GM12878 (cell line): ENCODE measurements around the gene TRH. TPM values are rescaled to one million over a fixed set of nuclear protein-coding genes. Genes with fewer than 3 reads are reported as not detected.

Experiments used
- ASH2L ChIP-seq: fragments of 300-600, 200-600 bp; sonication (generic); IDR thresholded peaks from 2 replicates; pipeline ENCODE4 v1.6.1; 2017; ENCODE audit warnings: low read depth, mild to moderate bottlenecking, borderline replicate concordance
- BMI1 ChIP-seq: fragments of 450-650 bp; IDR thresholded peaks from 2 replicates; pipeline ENCODE4 v1.6.1; 2016; ENCODE audit warnings: mild to moderate bottlenecking, moderate library complexity, borderline replicate concordance
- IKZF2 ChIP-seq, 2 experiments: fragments of 450-650 bp; IDR thresholded peaks; 2 replicates each; pipeline ENCODE4 v1.6.1; 2017; ENCODE audit warnings: mild to moderate bottlenecking in 2 of 2, moderate library complexity in 2 of 2
- RAD51 ChIP-seq: fragments of 450-650 bp; IDR thresholded peaks from 2 replicates; pipeline ENCODE4 v1.6.1; 2016; ENCODE audit warnings: moderate library complexity, mild to moderate bottlenecking, inconsistent platforms
- SREBF1 ChIP-seq: IDR thresholded peaks from 2 replicates; pipeline ENCODE4 v1.6.1; 2012; ENCODE audit warnings: mild to moderate bottlenecking, low read length
- SREBF2 ChIP-seq: IDR thresholded peaks from 2 replicates; pipeline ENCODE4 v1.6.1; 2012; ENCODE audit warnings: mild to moderate bottlenecking, low read length
- TCF3 ChIP-seq: IDR thresholded peaks from 2 replicates; pipeline ENCODE4 v1.6.1; 2012; ENCODE audit warnings: low read depth, mild to moderate bottlenecking, low read length, borderline replicate concordance; ENCODE audit not compliant: insufficient read depth
- polyA plus RNA-seq, 11 experiments: library from polyadenylated mRNA; depleted of rRNA in 4 of 11; unstranded in 6 of 11; stranded (reverse) in 5 of 11; fragments of >200 nt; fragmentation: Nextera tagmentation in 4 of 11; fragmentation: Illumina TruSeq in 1 of 11; extraction: Ambion mirVana in 4 of 11; extraction: Trizol in 1 of 11; gene quantifications; 1 replicate in 1 of 11; 2 replicates in 10 of 11; pipeline versions ENCODE4 v1.2.1 to v1.2.3, GENCODE V29; 2011 to 2016; ENCODE audit warnings: inconsistent platforms in 2 of 11, missing spikeins in 2 of 11, low read depth in 1 of 11
- total RNA-seq, 4 experiments: library from RNA; depleted of rRNA in 3 of 4; stranded (reverse); fragments of >200 nt in 3 of 4; fragmentation: Illumina TruSeq in 1 of 4; extraction: Trizol in 1 of 4; gene quantifications; 2 replicates each; pipeline versions ENCODE4 v1.2.1 to v1.2.3, GENCODE V29; 2013 to 2021
- TF ChIP-seq, protein P1 (sequence below): IDR thresholded peaks from 2 replicates; pipeline ENCODE4 v1.6.1; 2011; ENCODE audit warnings: mild to moderate bottlenecking, low read depth, low read length, moderate library complexity; ENCODE audit not compliant: insufficient replicate concordance
- TF ChIP-seq, protein P2 (sequence below): IDR thresholded peaks from 2 replicates; pipeline ENCODE4 v1.6.1; 2012; ENCODE audit warnings: mild to moderate bottlenecking, low read depth, low read length
- TF ChIP-seq, protein P3 (sequence below): fragments of 450-650 bp; IDR thresholded peaks from 2 replicates; pipeline ENCODE4 v1.6.1; 2017; ENCODE audit warnings: mild to moderate bottlenecking, low read depth, inconsistent platforms; ENCODE audit not compliant: poor library complexity, severe bottlenecking

TRH gene
- total and polyA plus RNA-seq, 10 of the 15 experiments (the other 5 are each of a cell fraction or from before 2014, with no cell fraction given): not detected

DNA sequence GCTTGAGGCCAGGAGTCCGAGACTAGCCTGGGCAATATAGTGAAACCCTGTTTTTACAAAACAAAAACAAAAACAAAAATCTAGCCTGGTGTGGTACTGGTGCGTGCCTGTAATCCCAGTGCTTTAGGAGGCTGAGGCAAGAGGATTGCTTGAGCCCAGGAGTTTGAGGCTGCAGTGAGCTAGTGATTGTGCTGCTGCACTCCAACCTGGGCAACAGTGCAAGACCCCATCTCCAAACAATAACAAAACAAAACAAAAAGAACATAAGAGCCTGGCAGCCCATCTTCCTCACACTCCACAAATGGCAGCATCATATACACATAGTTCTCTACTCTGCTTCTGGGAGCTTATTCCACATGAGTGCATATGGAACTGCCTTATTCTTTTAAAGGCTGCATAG, 2.2 kb upstream of the TRH start (continued):
- TF ChIP-seq, protein P1, sequence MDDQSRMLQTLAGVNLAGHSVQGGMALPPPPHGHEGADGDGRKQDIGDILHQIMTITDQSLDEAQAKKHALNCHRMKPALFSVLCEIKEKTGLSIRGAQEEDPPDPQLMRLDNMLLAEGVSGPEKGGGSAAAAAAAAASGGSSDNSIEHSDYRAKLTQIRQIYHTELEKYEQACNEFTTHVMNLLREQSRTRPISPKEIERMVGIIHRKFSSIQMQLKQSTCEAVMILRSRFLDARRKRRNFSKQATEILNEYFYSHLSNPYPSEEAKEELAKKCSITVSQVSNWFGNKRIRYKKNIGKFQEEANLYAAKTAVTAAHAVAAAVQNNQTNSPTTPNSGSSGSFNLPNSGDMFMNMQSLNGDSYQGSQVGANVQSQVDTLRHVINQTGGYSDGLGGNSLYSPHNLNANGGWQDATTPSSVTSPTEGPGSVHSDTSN: no peak
- no peak for TF ChIP-seq TCF3
- TF ChIP-seq RAD51: no peak
- no peak for TF ChIP-seq SREBF2
- TF ChIP-seq, protein P2, sequence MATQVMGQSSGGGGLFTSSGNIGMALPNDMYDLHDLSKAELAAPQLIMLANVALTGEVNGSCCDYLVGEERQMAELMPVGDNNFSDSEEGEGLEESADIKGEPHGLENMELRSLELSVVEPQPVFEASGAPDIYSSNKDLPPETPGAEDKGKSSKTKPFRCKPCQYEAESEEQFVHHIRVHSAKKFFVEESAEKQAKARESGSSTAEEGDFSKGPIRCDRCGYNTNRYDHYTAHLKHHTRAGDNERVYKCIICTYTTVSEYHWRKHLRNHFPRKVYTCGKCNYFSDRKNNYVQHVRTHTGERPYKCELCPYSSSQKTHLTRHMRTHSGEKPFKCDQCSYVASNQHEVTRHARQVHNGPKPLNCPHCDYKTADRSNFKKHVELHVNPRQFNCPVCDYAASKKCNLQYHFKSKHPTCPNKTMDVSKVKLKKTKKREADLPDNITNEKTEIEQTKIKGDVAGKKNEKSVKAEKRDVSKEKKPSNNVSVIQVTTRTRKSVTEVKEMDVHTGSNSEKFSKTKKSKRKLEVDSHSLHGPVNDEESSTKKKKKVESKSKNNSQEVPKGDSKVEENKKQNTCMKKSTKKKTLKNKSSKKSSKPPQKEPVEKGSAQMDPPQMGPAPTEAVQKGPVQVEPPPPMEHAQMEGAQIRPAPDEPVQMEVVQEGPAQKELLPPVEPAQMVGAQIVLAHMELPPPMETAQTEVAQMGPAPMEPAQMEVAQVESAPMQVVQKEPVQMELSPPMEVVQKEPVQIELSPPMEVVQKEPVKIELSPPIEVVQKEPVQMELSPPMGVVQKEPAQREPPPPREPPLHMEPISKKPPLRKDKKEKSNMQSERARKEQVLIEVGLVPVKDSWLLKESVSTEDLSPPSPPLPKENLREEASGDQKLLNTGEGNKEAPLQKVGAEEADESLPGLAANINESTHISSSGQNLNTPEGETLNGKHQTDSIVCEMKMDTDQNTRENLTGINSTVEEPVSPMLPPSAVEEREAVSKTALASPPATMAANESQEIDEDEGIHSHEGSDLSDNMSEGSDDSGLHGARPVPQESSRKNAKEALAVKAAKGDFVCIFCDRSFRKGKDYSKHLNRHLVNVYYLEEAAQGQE: no peak
- no peak for TF ChIP-seq ASH2L
- no peak for TF ChIP-seq IKZF2 (IDR thresholded peaks at IDR 0.05)
- TF ChIP-seq, protein P3, sequence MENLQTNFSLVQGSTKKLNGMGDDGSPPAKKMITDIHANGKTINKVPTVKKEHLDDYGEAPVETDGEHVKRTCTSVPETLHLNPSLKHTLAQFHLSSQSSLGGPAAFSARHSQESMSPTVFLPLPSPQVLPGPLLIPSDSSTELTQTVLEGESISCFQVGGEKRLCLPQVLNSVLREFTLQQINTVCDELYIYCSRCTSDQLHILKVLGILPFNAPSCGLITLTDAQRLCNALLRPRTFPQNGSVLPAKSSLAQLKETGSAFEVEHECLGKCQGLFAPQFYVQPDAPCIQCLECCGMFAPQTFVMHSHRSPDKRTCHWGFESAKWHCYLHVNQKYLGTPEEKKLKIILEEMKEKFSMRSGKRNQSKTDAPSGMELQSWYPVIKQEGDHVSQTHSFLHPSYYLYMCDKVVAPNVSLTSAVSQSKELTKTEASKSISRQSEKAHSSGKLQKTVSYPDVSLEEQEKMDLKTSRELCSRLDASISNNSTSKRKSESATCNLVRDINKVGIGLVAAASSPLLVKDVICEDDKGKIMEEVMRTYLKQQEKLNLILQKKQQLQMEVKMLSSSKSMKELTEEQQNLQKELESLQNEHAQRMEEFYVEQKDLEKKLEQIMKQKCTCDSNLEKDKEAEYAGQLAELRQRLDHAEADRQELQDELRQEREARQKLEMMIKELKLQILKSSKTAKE: no peak
- TF ChIP-seq SREBF1: no peak
- no peak for TF ChIP-seq BMI1
